Adrenal gland (tissue), 5 donors: ENCODE results near the gene PEPD.

Experiments used
- POLR2A ChIP-seq, 2 donors: fragments of 450-650 bp; IDR thresholded peaks; one replicate each; pipeline ENCODE4 v1.6.1; 2017; ENCODE audit warnings: antibody characterized with exemption in 2 of 2, mild to moderate bottlenecking in 2 of 2, moderate library complexity in 1 of 2
- TF ChIP-seq, protein P1 (sequence below), 6 experiments: fragments of 450-650 bp in 4 of 6; fragments of 200-600 bp in 2 of 6; sonication (generic) in 1 of 6; IDR thresholded peaks; 1 replicate in 5 of 6; 2 replicates in 1 of 6; pipeline versions ENCODE4 v1.5.1 to v1.8.0; 2016 to 2021; ENCODE audit warnings: antibody characterized with exemption in 6 of 6, mild to moderate bottlenecking in 2 of 6, moderate library complexity in 1 of 6
- donor health status: DM: no; HTN: no; CAD: no.

DNA sequence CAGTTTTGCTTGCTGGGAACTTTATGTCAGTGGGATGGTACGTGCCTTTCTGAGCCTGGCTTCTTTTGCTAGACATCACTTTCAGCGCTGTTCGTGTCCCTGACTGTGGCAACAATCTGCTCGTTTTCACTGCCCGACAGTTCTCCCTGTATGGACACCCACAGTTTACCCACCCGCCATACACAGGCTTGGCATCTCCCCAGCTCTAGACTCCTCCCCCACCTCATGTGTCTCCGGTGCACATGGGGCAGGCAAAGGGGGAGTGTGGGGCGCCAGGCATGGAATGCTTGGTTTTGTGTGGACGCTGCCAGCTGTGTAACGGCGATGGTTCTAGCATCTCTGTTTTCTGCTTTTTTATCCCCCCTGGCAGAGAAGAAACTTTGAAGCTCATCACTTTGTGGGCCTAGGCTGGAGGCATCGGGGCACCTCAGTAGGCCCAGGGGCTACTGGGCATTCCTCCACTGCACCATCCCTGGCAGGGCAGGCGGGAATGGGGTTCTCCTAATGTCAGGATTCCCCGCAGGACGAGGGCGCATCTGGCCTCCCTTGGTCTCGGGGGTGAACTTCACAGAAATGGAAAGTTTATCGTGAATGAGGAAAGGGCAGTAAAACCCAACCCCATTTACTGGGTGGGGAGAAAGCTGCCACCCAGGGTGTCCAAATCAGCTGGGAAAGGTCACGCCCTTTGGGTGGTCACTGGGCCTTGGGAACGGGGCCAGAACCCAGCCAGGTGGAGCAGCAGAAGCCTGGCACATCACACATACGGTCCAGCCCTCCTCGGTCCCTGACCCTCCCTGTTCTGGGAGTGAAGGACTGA is 87.3 kb downstream of the PEPD start:
- TF ChIP-seq, protein P1, sequence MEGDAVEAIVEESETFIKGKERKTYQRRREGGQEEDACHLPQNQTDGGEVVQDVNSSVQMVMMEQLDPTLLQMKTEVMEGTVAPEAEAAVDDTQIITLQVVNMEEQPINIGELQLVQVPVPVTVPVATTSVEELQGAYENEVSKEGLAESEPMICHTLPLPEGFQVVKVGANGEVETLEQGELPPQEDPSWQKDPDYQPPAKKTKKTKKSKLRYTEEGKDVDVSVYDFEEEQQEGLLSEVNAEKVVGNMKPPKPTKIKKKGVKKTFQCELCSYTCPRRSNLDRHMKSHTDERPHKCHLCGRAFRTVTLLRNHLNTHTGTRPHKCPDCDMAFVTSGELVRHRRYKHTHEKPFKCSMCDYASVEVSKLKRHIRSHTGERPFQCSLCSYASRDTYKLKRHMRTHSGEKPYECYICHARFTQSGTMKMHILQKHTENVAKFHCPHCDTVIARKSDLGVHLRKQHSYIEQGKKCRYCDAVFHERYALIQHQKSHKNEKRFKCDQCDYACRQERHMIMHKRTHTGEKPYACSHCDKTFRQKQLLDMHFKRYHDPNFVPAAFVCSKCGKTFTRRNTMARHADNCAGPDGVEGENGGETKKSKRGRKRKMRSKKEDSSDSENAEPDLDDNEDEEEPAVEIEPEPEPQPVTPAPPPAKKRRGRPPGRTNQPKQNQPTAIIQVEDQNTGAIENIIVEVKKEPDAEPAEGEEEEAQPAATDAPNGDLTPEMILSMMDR (IDR thresholded peaks at IDR 0.05), result no peak
- no peak for TF ChIP-seq POLR2A (IDR thresholded peaks at IDR 0.05)
